ENCODE measurements around the gene WNT11.
A peak's percentile ranks its signal among the peaks of the same experiment; 100 is the strongest.

WNT11 gene

DNA sequence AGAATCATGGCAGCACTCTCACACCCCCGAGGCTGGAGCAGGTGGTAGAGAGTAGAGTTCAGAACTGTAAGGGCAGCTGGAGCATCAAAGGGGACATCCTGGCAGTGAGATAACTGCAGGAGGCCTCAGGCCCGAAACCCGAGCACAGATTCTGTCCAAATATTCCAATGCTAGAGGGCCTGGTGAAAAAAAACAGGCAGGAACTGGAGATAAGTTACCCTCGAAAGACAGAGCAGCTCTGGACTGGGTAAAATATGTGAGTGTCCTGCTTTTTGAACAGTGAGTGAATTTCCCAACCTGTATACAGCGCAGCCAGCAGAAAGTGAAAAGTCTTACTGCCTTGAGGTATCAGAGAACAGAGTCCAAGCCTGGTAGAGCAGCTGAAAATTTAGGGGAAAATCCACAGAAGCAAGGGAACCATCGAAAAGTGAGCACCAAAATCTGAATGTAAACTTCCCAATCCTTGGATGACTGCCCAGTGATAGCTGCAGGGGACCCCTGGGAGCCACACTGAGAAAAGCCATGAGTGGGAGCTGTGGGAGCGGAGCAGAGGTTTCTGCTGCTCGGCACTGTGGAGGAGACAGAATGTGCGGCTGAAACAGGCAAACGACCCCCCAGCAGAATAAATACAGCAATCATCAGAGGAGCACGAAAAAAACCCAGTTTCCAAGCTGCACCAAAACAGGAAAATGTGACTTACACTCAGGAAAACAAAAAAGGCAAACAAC lies 50.6 kb downstream of the WNT11 start:
- no peak overlapping the region for H3K4me3 ChIP-seq (ENCODE audit: low read depth, low read length)
- in situ Hi-C loops (cut with HindIII; ENCODE audit: low pct_ligation_motif_present, low sequenced_read_pairs): no loop called here
- no peak overlapping the region for H3K27ac ChIP-seq
- no peaks in the 10 kb centered on the region for H3K36me3 ChIP-seq (replicated peaks)
- H3K27me3 ChIP-seq (replicated peaks): no peaks in the 10 kb centered on the region
- TF ChIP-seq, protein P1, sequence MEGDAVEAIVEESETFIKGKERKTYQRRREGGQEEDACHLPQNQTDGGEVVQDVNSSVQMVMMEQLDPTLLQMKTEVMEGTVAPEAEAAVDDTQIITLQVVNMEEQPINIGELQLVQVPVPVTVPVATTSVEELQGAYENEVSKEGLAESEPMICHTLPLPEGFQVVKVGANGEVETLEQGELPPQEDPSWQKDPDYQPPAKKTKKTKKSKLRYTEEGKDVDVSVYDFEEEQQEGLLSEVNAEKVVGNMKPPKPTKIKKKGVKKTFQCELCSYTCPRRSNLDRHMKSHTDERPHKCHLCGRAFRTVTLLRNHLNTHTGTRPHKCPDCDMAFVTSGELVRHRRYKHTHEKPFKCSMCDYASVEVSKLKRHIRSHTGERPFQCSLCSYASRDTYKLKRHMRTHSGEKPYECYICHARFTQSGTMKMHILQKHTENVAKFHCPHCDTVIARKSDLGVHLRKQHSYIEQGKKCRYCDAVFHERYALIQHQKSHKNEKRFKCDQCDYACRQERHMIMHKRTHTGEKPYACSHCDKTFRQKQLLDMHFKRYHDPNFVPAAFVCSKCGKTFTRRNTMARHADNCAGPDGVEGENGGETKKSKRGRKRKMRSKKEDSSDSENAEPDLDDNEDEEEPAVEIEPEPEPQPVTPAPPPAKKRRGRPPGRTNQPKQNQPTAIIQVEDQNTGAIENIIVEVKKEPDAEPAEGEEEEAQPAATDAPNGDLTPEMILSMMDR (IDR thresholded peaks at IDR 0.05; ENCODE audit: low read depth, low read length, missing control alignments): no peak
- DNase-seq: no peak

DNA sequence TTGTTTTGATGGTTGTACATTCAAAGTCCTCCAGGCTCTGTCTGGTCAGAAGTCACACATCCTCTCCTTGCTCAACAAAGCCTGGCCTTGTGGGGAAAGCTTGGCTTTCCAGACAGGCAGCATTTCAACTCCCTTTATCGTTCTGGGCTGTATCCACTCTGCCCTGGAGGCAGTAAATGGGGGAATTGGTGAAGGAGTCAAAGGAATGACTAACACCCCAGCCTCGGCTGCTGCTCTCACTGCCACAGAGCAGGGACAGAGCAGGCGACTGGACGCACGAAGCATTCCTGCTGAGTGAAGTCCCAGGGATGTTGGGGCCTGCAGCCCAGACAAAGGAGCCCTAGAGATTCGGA lies 52.8 kb downstream of the WNT11 start:
- Histone ChIP-seq H3K4me3 (ENCODE audit: low read depth, low read length) (no peak overlapping the region), H3K36me3 (replicated peaks) (no peaks in the 10 kb centered on the region), H3K27ac (no peak overlapping the region), H3K27me3 (replicated peaks) (no peaks in the 10 kb centered on the region)
- DNase-seq: peak; percentile 19
- TF ChIP-seq, protein P1 (IDR thresholded peaks at IDR 0.05; ENCODE audit: low read depth, low read length, missing control alignments): no peak
- in situ Hi-C loops (cut with HindIII; ENCODE audit: low pct_ligation_motif_present, low sequenced_read_pairs): no loop called here

DNA sequence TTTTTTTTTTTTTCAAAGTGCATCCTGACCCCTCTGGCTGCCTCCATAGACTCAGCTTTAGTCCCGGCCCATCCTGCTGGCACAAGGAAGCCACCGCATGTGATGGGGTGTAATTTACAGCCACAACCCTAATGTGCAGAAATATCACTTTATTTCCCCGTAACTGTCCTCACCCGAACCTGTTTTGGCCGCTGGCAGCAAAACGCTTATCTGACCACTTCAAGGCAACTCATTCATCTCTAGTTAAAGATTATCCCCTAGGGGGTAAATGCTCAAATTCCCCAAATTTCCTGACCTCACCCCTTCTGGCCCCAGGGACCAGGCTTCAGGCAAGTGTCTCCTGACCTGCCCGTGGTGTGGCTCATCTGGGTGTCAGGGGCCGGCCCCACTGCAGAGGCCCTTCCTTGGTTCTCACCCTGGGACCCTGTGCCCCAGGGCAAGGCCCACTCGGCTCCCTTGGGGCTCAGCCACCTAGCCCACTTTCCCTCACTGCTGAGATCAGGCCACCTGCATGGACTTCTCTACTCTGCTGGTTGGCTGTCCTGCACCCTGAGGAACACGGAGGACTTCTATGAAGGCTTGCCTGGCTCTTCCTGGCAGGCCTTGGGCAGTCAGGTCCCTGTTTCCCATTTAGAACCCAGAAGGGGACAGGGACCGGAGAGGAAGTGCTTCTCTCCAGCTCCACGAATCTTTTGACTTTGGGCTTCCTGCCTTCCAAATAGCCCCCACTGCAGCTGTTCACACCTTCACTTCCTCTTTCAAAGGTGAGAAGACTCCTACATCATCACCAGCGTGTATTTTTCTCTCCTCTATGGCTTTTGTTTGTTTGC lies 53.3 kb downstream of the WNT11 start:
- Histone ChIP-seq H3K27me3 (replicated peaks) (no peaks in the 10 kb centered on the region), H3K27ac (no peak overlapping the region), H3K36me3 (replicated peaks) (no peaks in the 10 kb centered on the region), H3K4me3 (ENCODE audit: low read depth, low read length) (peak overlapping the region; percentile 49)
- TF ChIP-seq, protein P1 (IDR thresholded peaks at IDR 0.05; ENCODE audit: low read depth, low read length, missing control alignments): no peak
- in situ Hi-C loops (cut with HindIII; ENCODE audit: low pct_ligation_motif_present, low sequenced_read_pairs): no loop called here
- DNase-seq: no peak

DNA sequence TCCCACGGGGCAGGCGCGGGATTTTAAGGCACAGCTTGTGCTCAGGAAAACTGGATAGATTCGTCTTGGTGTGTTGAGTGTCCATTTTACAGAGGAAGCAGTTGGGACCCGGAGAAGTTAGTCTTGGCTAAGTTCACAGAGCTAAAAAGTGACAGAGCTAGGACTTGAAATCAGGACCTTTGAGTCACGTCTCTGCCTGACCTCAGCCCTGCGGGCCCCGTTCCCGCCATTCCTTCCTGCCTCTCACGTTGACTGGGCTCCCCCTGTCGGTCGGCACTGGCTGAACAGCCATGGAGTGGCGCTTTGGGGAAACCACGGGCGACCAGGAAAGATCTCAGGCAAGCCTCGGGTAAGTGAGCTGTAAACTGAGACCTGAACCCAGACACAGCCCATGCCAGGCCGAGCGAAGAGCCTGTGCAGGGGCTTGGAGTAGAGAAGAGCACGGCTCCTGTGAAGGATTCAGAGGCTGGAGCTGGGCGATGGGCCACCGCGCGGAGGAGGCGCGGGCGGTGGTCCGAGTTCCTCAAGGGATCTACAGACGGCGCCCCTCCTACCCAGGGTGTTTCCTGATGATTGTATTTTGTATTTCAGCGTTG lies 54.1 kb downstream of the WNT11 start:
- TF ChIP-seq, protein P1 (IDR thresholded peaks at IDR 0.05; ENCODE audit: low read depth, low read length, missing control alignments): peak; percentile 99
- H3K27me3 ChIP-seq (replicated peaks): no peaks in the 10 kb centered on the region
- in situ Hi-C loops (cut with HindIII; ENCODE audit: low pct_ligation_motif_present, low sequenced_read_pairs): no loop called here
- no peaks in the 10 kb centered on the region for H3K36me3 ChIP-seq (replicated peaks)
- peak overlapping the region; percentile 49 for H3K4me3 ChIP-seq (ENCODE audit: low read depth, low read length)
- DNase-seq: peak; percentile 53
- no peak overlapping the region for H3K27ac ChIP-seq

DNA sequence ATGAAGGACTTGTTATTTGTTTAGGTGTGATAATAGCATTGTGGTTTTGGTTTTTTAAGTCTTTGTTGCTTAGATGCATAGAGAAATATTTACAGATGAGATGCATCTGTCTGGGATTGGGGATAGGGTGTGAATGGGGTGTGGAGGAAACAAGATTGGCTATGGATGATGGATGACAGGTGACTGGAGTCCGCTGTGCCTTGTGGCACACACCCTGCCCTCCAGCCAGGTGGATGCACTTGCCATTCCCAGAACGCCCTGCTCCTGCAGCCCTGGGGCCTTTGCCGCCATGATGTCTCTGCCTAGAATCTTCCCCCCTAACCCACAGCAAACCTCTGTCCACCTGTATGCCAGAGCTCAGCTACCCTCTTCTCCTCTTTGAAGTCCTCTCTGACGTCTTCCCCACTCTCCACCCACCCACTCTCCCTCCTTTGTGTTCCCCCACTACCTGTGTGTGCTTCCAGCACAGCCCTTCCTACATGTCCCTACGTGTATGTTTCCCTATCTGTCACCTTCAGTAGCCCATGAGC lies 54.7 kb downstream of the WNT11 start:
- TF ChIP-seq, protein P1 (IDR thresholded peaks at IDR 0.05; ENCODE audit: low read depth, low read length, missing control alignments): no peak
- no peaks in the 10 kb centered on the region for H3K27me3 ChIP-seq (replicated peaks)
- in situ Hi-C loops (cut with HindIII; ENCODE audit: low pct_ligation_motif_present, low sequenced_read_pairs): no loop called here
- no peaks in the 10 kb centered on the region for H3K36me3 ChIP-seq (replicated peaks)
- H3K4me3 ChIP-seq (ENCODE audit: low read depth, low read length): no peak overlapping the region
- no peak overlapping the region for H3K27ac ChIP-seq
- no peak for DNase-seq

All from brain microvascular endothelial cell (primary cell).